ENCODE measurements around the gene ANKRD40CL. TPM values are rescaled to one million over a fixed set of nuclear protein-coding genes. Genes with fewer than 3 reads are reported as not detected.

The ANKRD40CL gene
- total and polyA plus RNA-seq, 9 of the 15 experiments (the other 6 are each of a cell fraction or from before 2014, with no cell fraction given), result not detected

DNA sequence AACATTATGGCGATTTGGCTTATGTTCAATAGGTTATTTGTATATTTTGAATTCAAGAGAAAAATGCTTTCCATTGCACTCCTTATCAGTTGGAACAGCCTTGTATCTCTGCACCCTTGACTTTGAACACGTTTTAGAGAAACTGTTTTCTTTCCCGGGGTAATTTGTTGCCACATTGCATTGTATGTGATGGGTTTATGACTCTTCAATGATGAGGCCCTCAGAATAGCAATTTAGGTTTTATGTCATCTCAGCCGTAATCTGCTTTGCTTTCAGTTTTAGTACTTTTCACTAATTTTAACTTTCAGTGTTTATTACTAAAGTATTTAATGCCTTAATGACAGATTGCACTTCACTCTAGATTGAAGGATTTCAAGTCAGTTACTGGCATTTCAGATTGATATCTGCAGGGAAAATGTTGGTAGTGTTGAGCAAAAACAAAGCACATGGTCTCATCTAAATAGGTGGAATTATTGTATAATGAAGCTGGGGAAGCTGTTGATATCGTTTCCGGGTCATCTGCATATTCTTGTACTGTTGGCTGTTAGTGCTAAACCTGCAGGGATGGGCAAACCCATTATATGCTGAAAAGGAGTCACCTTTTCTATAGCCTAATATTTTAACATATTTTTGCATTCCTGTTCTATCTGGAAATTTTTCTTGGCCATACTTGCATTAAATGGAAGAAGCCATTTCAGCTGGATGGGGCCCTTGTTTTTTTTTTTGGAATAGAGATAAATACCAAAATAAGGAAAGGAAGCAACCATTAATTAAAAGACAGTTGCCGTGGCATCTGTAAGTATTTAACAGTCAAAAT is 45.9 kb downstream of the ANKRD40CL start (continued):
- TF ChIP-seq TAL1 (IDR thresholded peaks at IDR 0.05) (peak; percentile 41), MEIS2 (IDR thresholded peaks at IDR 0.05; ENCODE audit: partially characterized antibody) (peak; percentile 8), KAT8 (IDR thresholded peaks at IDR 0.05; ENCODE audit: low read depth) (no peak), ZBTB1 (CRISPR knock-in tag; IDR thresholded peaks at IDR 0.05; ENCODE audit: borderline replicate concordance, low read depth) (no peak), MYC (IDR thresholded peaks at IDR 0.05; ENCODE audit: low read depth, low read length) (0 out of 2 replicates have a peak, but pooled peaks have one; percentile 48), MYC (CRISPR knock-in tag; IDR thresholded peaks at IDR 0.05; ENCODE audit: borderline replicate concordance, low read depth) (no peak), ADNP (tag; IDR thresholded peaks at IDR 0.05) (no peak), ZEB2 (IDR thresholded peaks at IDR 0.05) (0 out of 2 replicates have a peak, but pooled peaks have one; percentile 34), ARID1B (IDR thresholded peaks at IDR 0.05) (peak; percentile 53; the same call in 1 of the 2 replicates), MIER1 (IDR thresholded peaks at IDR 0.05; ENCODE audit: low read depth) (no peak)
- TF ChIP-seq, protein P1, sequence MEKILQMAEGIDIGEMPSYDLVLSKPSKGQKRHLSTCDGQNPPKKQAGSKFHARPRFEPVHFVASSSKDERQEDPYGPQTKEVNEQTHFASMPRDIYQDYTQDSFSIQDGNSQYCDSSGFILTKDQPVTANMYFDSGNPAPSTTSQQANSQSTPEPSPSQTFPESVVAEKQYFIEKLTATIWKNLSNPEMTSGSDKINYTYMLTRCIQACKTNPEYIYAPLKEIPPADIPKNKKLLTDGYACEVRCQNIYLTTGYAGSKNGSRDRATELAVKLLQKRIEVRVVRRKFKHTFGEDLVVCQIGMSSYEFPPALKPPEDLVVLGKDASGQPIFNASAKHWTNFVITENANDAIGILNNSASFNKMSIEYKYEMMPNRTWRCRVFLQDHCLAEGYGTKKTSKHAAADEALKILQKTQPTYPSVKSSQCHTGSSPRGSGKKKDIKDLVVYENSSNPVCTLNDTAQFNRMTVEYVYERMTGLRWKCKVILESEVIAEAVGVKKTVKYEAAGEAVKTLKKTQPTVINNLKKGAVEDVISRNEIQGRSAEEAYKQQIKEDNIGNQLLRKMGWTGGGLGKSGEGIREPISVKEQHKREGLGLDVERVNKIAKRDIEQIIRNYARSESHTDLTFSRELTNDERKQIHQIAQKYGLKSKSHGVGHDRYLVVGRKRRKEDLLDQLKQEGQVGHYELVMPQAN (IDR thresholded peaks at IDR 0.05; ENCODE audit: borderline replicate concordance), result peak; percentile 59; the same call in 1 of the 2 replicates
- TF ChIP-seq, protein P2, sequence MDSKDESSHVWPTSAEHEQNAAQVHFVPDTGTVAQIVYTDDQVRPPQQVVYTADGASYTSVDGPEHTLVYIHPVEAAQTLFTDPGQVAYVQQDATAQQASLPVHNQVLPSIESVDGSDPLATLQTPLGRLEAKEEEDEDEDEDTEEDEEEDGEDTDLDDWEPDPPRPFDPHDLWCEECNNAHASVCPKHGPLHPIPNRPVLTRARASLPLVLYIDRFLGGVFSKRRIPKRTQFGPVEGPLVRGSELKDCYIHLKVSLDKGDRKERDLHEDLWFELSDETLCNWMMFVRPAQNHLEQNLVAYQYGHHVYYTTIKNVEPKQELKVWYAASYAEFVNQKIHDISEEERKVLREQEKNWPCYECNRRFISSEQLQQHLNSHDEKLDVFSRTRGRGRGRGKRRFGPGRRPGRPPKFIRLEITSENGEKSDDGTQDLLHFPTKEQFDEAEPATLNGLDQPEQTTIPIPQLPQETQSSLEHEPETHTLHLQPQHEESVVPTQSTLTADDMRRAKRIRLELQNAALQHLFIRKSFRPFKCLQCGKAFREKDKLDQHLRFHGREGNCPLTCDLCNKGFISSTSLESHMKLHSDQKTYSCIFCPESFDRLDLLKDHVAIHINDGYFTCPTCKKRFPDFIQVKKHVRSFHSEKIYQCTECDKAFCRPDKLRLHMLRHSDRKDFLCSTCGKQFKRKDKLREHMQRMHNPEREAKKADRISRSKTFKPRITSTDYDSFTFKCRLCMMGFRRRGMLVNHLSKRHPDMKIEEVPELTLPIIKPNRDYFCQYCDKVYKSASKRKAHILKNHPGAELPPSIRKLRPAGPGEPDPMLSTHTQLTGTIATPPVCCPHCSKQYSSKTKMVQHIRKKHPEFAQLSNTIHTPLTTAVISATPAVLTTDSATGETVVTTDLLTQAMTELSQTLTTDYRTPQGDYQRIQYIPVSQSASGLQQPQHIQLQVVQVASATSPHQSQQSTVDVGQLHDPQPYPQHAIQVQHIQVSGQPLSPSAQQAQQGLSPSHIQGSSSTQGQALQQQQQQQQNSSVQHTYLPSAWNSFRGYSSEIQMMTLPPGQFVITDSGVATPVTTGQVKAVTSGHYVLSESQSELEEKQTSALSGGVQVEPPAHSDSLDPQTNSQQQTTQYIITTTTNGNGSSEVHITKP (IDR thresholded peaks at IDR 0.05; ENCODE audit: partially characterized antibody), result peak; percentile 57

Data from K562 (cell line).